NOMO-1 (cell line): ENCODE measurements around the gene ARHGAP32.
A peak's percentile ranks its signal among the peaks of the same experiment; 100 is the strongest.
"Not testable (repeated sequence)": the region's sequence is repeated elsewhere in the genome, so short reads cannot be mapped to it uniquely, and the experiment has no call there.

Experiments
- DNase-seq, 2 experiments: peaks; one replicate each; lab custom pipeline; 2025; ENCODE audit not compliant: unreplicated experiment in 2 of 2; lab: John Stamatoyannopoulos, UW

ARHGAP32 gene

DNA sequence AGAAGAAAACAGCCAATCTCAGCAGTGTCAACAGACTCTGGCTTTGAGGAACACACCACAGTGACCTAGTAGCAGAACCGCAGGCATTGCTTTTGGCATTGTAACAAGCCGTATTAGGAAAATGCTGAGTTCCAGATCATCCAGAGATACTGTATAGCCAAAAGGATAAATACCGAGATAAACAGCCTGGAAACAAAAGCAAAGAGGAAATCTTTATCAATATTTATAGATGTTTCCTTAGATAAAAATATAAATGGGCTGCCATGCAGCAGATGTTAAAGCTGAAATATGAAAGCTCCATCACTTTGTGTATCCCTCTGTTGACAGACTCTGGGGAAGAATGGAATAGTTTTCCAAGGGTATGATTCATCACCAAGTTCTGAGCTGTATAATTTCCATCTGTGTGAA is 150.5 kb downstream of the ARHGAP32 start:
- DNase-seq: no peak

DNA sequence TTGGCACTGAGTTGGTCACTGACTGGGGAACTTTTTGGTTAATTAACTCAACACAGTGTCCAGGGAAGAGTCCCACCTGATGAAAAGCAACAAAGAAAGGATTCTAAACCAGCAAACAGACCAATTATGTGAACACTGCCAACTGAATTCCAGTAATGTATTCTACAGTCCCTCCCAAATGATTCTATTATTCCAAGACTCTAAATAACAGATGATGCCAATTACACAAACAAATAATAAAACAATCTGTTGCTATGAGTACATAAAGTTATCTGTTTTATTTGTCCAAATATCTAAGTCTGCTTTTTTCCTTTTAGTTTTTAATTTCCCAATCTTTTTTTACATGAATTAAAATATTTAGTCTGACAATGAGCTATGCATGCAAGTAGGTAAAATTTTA is 151.2 kb downstream of the ARHGAP32 start:
- DNase-seq: no peak

DNA sequence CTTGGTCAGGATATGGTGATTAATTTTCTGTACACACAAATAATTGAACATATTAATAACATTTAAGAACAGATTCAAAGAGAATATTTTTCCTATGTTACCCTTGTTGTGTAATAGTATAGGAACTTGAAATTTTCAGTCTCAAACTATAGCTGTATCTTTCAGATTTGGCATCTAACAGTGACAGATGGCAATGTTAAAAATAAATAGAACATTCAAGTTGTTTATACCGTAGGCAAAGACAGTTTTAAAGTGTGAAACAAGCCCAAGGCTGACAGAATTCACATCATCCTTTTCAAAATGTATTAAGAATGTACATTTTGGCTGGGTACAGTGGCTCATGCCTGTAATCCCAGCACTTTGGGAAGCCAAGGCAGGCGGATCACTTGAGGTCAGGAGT is 156.9 kb downstream of the ARHGAP32 start:
- DNase-seq: no peak

DNA sequence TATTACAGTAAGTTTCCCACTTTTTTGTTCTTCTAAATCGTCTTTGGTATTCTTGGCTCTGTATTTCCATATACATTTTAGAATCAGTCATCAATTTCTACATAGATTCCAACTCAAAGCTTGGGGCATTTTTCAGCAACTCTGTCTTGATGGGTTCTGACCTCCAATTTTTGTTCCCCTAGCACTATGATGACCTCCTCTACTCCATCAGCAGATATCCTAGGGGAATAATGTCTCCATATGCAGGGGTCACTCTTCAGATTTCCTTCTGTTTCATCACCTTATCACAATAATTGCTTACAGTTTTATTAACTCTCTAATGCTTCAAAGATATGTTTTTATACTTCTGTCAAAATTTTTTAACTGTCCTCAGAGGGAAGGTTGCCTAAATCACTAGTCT is 158.1 kb downstream of the ARHGAP32 start:
- DNase-seq: no peak

DNA sequence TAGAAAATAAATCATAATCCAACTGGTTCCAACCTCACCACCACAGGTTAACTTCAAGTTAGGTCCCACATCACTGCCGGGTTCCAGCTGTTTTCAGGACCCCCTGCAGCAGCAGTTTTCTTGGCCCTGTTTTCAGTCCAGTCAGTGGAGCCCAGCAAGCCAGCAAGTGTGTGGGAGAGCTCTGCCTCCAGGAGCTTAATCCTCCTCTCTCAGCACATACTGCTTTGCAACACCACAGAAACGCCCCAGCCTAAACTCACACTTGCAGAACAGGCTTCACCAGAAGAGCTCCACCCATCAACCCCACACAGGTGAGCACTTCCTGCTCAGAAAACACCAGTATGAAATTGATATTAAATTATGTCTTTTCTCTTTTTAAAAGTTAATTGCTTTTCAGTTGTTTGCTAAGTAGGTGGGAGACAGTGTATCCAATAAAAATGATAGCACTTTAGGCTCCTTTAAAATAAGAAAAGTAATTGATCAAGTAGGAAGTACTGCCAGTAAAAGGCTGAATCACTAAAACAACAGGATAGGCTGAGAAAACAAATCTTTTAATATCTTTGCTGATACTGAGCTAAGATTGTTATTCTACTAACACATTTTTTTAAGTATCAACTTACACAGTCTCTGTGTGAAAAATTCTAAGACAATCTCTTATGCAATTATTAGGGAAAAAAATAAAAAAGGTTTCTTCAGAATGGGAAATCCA is 168.0 kb downstream of the ARHGAP32 start:
- DNase-seq: no peak

DNA sequence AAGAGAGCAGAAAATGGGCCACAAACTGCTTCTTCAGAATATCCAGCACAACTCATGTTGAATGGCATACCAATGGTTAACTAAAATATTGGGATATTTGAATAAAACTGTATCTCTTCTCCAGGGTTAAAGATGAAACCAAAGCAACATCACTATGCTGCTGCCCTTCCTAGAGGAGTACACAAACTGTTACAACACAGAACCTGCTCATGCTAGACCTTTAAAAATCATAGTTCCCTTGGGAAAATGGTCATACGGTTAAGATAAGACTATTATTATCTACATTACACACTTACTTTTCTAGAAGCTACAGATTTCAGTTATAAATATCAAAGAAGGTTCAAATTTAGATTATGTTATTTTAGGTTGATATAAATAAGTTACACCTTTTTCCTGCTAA is 170.8 kb downstream of the ARHGAP32 start:
- DNase-seq: no peak

DNA sequence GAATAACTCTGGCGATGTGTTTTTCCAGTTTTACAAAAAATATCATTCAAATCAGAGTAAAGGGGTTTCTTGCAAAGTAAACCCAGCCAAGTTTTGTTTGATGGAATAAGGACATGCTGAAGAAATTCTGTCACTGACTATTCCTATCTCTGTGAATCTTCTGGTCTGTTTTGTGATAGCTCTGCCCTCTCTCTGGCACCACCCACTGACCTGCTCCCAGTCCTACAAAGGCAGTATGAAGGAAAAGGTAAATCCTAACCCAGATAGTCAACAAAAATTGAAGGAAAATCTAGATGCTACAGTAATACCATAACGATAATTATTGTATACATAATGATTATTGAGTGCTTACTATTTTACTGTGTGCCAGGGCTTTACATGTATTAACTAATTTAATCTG is 173.1 kb downstream of the ARHGAP32 start:
- no peak for DNase-seq

DNA sequence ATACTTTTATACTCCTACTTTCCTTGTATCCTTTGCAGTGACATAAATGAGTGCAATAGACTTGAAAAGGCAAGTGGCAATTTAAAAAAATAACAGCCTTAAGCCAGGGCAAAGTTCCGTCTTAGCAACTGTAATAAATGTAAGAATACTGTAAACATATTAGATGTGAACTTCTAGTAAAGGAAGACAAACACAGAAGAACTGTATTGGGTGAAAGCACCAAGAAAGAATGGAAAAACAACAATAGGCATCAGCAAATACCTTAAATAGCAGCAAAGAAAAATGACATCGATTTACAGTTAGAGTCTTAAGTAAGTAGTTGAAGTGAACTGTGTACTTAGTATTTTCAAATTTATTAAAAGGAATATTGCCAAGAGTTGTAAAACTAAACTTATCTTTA is 174.0 kb downstream of the ARHGAP32 start:
- no peak for DNase-seq

DNA sequence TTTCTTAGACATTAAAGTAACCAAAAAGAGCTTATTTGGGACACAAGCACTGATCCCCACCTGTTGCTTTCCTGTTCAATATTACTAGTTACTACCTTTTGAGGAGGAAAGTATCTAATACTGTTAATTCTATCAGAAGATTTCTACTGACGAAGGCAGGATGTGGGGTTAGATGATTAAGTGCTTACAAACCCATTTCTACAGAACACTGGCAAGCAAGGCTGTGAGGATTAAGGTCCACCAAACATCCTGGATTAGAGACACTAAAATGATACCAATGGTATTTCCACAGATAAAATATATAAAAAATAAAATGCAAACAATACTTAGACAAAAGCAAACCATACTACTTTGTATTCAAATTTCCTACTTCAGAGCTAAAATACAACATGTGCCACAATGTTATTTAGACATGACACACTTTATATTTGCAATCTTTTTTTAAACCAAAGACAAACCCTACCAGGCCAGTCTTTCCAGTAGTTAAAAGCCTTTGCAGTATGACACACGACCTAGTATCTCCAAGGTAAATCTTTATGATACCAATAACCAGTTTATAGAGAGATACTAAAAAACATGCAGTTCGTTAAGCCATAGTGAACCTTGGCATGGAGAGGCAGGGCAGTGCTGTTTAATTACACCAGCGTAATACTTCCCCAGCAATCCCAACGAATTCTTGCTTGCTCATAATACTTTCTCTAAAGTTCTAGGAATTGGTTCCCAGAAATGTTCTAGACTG is 178.2 kb downstream of the ARHGAP32 start:
- no peak for DNase-seq

DNA sequence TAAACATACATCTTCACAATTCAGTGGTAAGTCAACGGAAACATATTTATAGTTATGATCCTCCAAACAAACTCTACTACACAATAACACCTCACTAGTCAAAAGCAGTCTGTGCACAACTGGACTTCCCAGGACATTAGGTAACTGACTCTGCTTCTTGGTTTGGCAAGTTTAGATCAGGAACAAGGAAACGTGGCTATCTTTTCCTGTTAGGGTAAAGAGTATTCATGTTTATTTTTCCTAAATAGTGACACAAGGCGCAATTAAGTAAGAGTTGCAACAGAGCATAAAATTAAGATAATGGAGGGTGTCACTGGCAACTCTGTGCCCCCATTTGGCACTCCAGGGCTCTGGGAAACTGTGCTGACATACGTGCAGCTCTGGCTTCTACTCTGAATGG is 179.2 kb downstream of the ARHGAP32 start:
- DNase-seq: no peak

DNA sequence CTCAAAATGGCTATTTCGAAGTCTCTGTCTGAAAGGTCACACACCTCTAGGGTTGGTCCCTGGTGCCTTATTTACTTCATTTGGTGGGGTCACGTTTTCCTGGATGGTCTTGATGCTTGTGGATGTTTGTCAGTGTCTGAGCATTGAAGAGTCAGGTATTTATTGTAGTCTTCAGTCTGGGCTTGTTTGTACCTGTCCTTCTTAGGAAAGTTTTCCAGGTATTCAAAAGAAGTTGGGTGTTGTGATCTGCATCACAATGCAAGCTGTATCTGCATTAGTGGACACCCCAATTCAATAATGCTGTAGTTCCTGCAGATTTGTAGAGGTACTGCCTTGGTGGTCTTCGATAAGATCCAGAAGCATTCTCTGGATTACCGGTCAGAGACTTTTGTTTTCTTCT is 186.0 kb downstream of the ARHGAP32 start:
- no peak for DNase-seq

DNA sequence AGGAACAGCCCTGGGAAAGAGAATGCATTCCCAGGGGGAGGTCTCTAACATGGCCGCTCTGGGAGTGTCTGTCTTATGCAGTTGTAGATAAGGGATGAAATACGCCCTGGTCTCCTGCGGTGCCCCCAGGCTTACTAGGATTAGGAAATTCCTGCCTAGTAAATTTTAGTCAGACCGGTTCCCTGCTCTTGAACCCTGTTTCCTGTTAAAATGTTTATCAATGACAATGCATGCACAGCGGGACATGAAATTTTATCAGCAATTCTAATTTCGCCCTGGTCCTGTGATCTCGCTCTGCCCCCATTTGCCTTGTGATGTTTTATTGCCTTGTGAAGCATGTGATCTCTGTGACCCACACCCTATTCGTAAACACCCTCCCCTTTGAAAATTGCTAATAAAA is 193.0 kb downstream of the ARHGAP32 start:
- DNase-seq: not testable (repeated sequence)

DNA sequence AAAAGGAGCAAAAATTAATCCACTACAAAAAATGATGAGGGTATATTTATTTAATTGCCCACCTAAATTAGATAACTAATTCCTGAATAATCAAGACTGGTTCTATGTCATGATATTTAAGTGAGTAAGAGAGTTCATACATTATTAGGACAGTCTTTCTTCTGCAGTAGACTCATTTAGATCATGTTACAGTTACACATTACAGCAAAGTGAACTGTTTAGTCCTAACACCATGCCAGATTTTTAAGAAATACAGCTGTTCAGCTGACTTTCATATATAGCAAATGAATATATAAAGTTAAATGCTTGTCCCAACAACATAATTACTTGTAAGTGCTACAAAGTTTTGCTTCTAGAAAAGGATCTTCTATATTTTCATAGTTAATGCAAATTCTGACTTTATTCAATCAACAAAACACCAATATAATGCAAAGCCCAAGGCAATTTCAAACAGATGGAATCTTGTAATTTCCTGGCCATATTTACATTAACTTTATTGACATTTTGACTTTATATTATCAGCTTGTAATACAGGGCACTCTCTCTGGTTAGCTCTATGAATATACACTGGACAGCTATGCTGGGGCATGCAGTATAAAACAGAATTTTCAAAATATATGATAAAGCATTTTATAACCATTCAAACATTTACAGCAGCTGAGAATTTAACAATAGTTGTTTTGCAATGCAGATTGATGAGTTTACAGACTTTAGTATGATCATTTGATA is 203.7 kb downstream of the ARHGAP32 start:
- DNase-seq: no peak

DNA sequence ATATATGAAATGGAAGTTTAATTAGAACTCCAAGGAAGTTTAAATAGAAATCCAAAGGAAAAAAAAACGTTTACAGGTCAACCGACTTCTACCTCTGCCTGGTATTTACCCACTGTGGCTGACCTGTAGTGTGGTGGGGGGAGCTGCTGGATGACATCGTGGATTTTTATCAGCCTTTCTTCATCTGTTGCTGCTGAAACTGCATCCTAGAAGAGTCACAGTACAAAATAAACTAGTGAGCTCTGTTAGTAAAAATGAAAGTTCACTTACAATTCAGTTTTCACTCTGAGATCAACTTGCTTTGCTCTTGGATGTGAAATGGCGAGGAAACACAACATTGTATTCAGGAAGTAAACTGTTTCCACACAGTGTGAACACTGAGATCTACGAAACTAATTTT is 206.2 kb downstream of the ARHGAP32 start:
- no peak for DNase-seq

DNA sequence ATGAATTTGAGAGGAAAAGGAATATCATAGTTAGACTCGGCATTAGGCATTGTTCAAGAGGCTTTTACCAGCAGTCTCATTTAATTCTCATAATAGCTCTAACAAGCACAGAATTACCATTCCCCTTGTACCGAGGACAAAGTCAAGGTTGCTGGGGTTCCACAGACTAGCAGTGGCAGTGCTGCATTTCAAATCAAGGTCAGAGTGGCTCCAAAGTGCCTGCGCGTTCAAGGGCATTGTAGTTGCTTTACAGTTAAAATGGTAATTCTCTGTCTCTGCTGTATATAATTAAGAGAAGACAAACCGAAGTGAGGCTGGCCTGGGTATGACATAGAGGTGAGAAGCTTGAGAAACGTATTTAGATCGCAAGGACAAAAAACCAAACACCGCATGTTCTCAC is 209.1 kb downstream of the ARHGAP32 start:
- DNase-seq: no peak

DNA sequence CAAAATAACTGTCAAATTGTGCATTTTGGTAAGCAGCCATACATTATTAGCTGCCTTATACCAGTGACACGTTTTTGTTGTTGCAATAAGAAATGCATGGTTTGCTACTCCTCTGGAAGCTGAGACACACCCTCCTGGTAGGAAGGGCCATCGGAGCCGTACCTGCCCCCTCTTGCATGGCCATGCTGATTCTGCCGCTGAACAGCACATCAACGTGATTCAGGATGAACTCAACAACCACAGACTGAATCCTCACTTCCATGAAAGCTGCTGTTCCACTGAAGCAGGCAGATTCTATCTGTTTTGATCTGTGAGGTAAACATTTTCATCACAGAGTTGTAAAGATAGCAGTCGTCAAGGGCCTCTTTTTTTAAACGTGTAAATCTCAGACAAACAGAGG is 210.9 kb downstream of the ARHGAP32 start:
- DNase-seq: no peak

DNA sequence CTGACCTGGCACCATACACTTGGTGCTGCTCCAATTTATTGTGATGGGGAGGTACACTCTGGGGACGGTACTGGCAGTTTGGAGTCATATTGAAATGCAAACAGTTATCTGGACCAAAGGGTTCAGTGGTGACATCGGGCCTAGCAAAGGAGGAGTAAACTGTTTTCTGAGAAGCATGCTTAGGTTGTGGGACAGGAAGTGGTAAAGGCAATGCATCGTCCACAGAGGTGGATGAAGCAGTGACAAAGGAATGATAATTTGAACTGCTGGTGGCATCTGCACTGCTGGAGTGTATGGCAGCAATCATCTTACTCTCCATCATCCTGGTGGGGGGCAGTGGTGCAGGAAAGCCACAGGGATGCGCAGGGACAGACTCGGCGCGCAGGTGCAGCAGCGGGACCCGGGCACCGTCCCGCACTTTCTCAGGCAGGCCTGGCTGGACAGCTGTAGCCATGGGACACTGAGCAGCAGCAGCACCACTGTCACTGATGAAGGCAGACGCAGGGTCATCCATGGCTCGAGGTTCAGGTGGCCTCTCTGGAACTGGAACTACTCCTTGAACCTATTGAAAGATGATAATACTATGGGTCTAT is 221.4 kb downstream of the ARHGAP32 start:
- DNase-seq: no peak

DNA sequence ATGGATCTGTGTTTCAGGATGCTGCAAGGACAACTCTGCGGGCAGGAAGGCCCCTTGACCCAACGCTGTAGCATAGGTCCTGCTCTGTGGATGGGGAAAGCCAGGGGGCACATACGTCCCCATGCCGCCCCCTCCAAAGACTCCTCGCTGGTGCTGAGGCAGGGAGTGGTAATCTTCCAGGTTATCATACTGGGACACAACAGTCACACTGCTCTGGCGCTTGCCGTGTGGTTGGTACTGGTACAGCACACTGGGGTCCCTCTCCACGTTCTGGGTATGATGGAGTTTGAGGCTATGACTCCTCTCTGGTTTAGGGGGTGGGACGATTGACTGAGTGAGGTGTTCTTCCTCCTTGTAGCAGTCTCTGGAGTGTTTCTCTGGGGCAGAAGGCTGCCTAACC is 223.2 kb downstream of the ARHGAP32 start:
- no peak for DNase-seq

DNA sequence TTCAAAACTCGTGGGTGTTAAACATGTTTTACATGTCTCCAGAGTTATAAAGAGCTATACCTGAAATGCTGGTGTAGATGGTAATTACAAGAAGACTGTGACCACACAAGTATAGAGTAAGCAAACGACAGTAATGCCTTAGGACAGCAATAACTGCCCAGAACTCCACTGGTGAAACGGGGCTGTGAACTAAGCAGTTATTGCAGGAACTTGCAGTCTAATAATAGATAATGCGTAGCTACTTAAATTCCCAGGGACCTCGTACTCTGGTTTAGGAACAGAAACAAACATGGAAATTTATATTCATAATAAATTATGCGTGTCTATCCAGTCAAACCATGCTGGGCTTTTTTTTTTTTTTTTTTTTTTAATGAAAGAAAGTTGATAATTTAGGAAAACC is 224.5 kb downstream of the ARHGAP32 start:
- no peak for DNase-seq

DNA sequence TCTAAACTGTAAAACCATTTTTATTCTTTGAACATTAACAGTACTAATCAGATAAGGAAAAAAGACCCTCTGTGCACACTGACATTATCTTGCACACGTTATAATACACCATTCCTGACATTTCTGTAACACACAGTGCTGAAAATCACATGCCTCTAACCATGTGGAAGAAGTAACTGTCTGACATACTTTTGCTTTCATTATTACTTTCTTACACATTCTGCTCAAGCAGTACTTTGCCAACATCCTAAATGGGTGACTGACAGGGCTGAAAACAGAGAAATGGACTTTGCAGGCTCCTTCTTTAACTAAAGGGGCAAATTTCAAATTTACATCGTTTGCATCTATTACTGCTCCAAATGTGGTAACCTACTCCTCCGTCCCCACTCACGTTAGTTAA is 226.6 kb downstream of the ARHGAP32 start:
- peak in 1 of 2 experiments; percentile 3 for DNase-seq

DNA sequence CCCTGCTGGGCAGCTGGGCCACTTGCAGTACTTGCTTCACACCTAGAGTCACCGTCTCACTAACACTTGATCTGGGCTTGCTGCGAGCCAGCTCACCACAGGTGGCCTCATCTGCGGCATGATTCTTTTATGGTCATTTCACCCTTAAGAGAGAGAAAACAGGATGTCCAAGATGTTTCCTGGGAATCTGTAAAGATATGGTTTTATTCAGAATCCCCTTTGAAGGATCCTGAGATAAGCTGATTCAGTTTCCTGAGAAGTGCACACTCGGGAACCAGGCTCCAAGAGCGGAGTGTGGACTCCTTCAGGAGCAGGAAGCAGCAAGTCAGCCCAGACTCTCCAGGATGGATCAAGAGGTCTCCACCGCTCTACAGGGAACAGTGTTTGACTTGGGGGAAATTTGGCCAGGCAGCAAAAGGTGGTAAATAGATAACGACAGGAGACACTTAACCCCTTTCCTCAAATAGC is 227.6 kb downstream of the ARHGAP32 start:
- no peak for DNase-seq
